Stomach (tissue), 9 donors: ENCODE data around the gene ME3. TPM values are rescaled to one million over a fixed set of nuclear protein-coding genes. Genes with fewer than 3 reads are reported as not detected.
"Not testable (repeated sequence)": the region's sequence is repeated elsewhere in the genome, so short reads cannot be mapped to it uniquely, and the experiment has no call there.

Experiments
- DNase-seq, 2 donors: peaks; one replicate each; pipeline versions ENCODE4 v3.0.0 to v3.0.0-alpha.2; 2013 to 2019
- H3K27ac ChIP-seq, 5 donors: fragments of 200-600 bp in 4 of 5; sonication (generic) in 4 of 5; one replicate each; pipeline ENCODE4 v1.5.1; 2013 to 2019; ENCODE audit warnings: mild to moderate bottlenecking in 1 of 5, moderate library complexity in 1 of 5
- H3K27me3 ChIP-seq, 3 donors: fragments of 200-600 bp; sonication (generic); one replicate each; pipeline ENCODE4 v1.5.1; 2017 to 2019; ENCODE audit warnings: mixed run types in 1 of 3
- H3K36me3 ChIP-seq, 4 donors: fragments of 200-600 bp; sonication (generic); 1 replicate in 3 of 4; 2 replicates in 1 of 4; pipeline ENCODE4 v1.5.1; 2016 to 2019
- H3K4me1 ChIP-seq, 4 donors: fragments of 200-600 bp; sonication (generic); one replicate each; pipeline ENCODE4 v1.5.1; 2016 to 2019
- H3K4me3 ChIP-seq, 4 donors: fragments of 200-600 bp; sonication (generic) in 3 of 4; one replicate each; pipeline ENCODE4 v1.5.1; 2016 to 2019; ENCODE audit warnings: mild to moderate bottlenecking in 1 of 4
- H3K9me3 ChIP-seq, 4 donors: fragments of 200-600 bp; sonication (generic); one replicate each; pipeline ENCODE4 v1.5.1; 2016 to 2019
- CTCF ChIP-seq, 7 experiments: fragments of 450-650 bp in 4 of 7; fragments of 200-600 bp in 3 of 7; sonication (generic) in 3 of 7; IDR thresholded peaks; one replicate each; pipeline ENCODE4 v1.5.1; 2016 to 2019; ENCODE audit warnings: antibody characterized with exemption in 7 of 7, control low read depth in 2 of 7, mild to moderate bottlenecking in 1 of 7
- EP300 ChIP-seq: sonication (generic); formaldehyde crosslinking; IDR thresholded peaks from one replicate; pipeline ENCODE4 v1.6.1; 2017; ENCODE audit warnings: antibody characterized with exemption
- POLR2A ChIP-seq, 4 donors: fragments of 450-650 bp; IDR thresholded peaks; one replicate each; pipeline ENCODE4 v1.6.1; 2016; ENCODE audit warnings: antibody characterized with exemption in 4 of 4, control low read depth in 2 of 4, mild to moderate bottlenecking in 1 of 4, moderate library complexity in 1 of 4
- POLR2AphosphoS5 ChIP-seq, 3 donors: sonication (generic); formaldehyde crosslinking; IDR thresholded peaks; one replicate each; pipeline ENCODE4 v1.6.1; 2016; ENCODE audit warnings: antibody characterized with exemption in 3 of 3
- WGBS, 5 donors: extraction: QIAGEN DNeasy Blood & Tissue Kit in 3 of 5; methylation state at CpG; one replicate each; pipeline versions ENCODE4 v1.1.5 to v1.1.7; 2013 to 2018; 5-methylcytosine and 5-hydroxymethylcytosine counted together
- intact Hi-C: fragments of 100-400 bp; cut with DNase I; formaldehyde crosslinking; loops from one replicate; pipeline ENCODE4 v1.15.1; 2023; ENCODE audit warnings: low total_unique reads
- polyA plus RNA-seq, 3 donors: library from polyadenylated mRNA; stranded (reverse); fragments of 200-250 nt; gene quantifications; one replicate each; pipeline ENCODE4 v1.2.3, GENCODE V29; 2013
- total RNA-seq, 5 donors: library from RNA; depleted of rRNA; stranded (reverse); fragments of >200 nt; gene quantifications; one replicate each; pipeline versions ENCODE4 v1.1.0 to v1.2.3, GENCODE V29; 2014 to 2016
- donor health status: healthy with polysubstance abuse.
- donor health status: Bipolar disorder and iron deficiency.
- donor health status: healthy.

ME3 gene
- total and polyA plus RNA-seq, 8 donors = 11.2 to 82.1 (median 51.1) TPM

GRCh38 chr11:86431258-86431657 is 241.2 kb downstream of the ME3 start:
- no peak overlapping the region for H3K27ac ChIP-seq
- no peak for TF ChIP-seq POLR2A (IDR thresholded peaks at IDR 0.05)
- no peak for TF ChIP-seq POLR2AphosphoS5 (IDR thresholded peaks at IDR 0.05)
- TF ChIP-seq CTCF (IDR thresholded peaks at IDR 0.05) = no peak
- no peak for TF ChIP-seq EP300
- WGBS, 5 donors = 77 to 90% (median 86%) methylated on average over 25 to 37 of the region's 37 CpGs
- intact Hi-C loops = no loop called here
- no peaks in the 10 kb centered on the region for H3K27me3 ChIP-seq
- H3K36me3 ChIP-seq = peaks cover 0 to 19% (median 6%) of the 10 kb centered on the region in 4 donors
- H3K4me3 ChIP-seq = no peak overlapping the region
- H3K4me1 ChIP-seq = no peaks in the 10 kb centered on the region
- no peak for DNase-seq
- H3K9me3 ChIP-seq = peaks cover 0 to 28% (median 8%) of the 10 kb centered on the region in 4 donors

DNA sequence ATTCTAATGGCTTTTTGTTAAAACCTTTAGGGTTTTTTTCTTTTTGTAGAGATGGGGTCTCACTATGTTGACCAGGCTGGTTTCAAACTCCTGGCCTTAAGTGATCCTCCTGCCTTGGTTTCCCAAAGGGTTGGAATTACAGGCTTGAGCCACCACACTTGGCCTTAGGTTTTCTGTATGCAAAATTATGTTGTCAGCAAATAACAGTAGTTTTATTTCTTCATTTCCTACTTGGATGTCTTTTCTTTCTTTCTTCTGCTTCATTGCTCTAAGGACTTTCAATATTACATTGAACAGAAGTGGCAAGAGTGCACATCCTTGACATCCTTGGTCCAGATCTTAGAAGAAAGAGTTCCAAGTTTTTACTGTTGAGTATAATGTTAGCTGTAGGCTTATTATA is 245.0 kb downstream of the ME3 start:
- Histone ChIP-seq H3K9me3 (peaks cover 0 to 20% (median 9%) of the 10 kb centered on the region in 4 donors), H3K27ac (no peak overlapping the region), H3K27me3 (no peaks in the 10 kb centered on the region), H3K4me3 (no peak overlapping the region), H3K4me1 (no peaks in the 10 kb centered on the region), H3K36me3 (peaks cover 0 to 3% (median 0%) of the 10 kb centered on the region in 4 donors)
- no peak for DNase-seq
- intact Hi-C loops = no loop called here
- TF ChIP-seq CTCF (IDR thresholded peaks at IDR 0.05) (no peak), POLR2A (IDR thresholded peaks at IDR 0.05) (no peak), POLR2AphosphoS5 (IDR thresholded peaks at IDR 0.05) (no peak), EP300 (no peak)

DNA sequence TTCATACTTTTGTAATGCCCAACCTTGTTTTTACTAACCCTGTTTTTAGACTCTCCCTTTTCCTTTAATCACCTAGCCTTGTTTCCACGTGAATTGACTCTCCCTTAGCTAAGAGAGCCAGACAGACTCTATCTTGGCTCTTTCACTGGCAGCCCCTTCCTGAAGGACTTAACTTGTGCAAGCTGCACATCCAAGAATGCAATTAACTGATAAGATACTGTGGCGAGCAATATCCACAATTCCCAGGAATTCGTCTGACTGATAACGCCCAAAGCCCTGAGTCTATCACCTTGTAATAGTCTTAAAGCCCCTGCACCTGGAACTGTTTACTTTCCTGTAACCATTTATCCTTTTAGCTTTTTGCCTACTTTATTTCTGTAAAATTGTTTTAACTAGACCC is 248.9 kb downstream of the ME3 start:
- H3K27me3 ChIP-seq, H3K4me3 ChIP-seq, H3K27ac ChIP-seq, H3K36me3 ChIP-seq, intact Hi-C loops, H3K4me1 ChIP-seq, DNase-seq: not testable (repeated sequence)
- peaks cover 0 to 14% (median 8%) of the 10 kb centered on the region in 4 donors for H3K9me3 ChIP-seq
- 23 to 54% (median 31%) methylated on average over 4 of the region's 4 CpGs for WGBS, 5 donors

DNA sequence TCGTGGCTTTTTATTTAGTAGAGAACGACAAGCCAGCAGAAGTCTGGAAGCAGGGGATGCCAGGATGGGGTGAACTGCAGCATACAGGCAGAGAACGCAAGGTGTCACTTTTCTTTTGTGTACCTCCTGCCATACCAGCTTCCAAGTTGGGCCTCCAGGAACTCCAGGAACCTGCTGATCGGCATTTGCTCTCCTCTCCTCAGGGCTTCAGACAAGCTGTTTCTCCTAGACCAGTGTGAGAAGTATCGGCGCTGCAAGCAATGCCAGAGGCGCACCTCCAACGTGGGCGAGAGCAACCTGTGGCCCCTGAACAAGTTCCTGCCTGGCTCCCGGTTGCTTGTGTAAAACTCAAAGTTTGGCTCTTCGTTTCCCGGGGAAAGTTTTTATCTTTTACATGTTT is 250.0 kb downstream of the ME3 start:
- H3K36me3 ChIP-seq = no peaks in the 10 kb centered on the region
- peaks cover 0 to 10% (median 6%) of the 10 kb centered on the region in 4 donors for H3K9me3 ChIP-seq
- H3K27me3 ChIP-seq = no peaks in the 10 kb centered on the region
- 76 to 84% (median 77%) methylated on average over 12 of the region's 12 CpGs for whole genome bisulfite sequencing, 5 donors
- no peak for TF ChIP-seq POLR2A (IDR thresholded peaks at IDR 0.05)
- no peak for TF ChIP-seq EP300
- TF ChIP-seq POLR2AphosphoS5 (IDR thresholded peaks at IDR 0.05) = no peak
- intact Hi-C loops = no loop called here
- H3K4me1 ChIP-seq = no peaks in the 10 kb centered on the region
- no peak overlapping the region for H3K4me3 ChIP-seq
- no peak for DNase-seq
- no peak overlapping the region for H3K27ac ChIP-seq

GRCh38 chr11:86421946-86422345 is 250.5 kb downstream of the ME3 start:
- Histone ChIP-seq H3K27ac (no peak overlapping the region), H3K4me1 (no peaks in the 10 kb centered on the region), H3K9me3 (peaks cover 0 to 8% (median 3%) of the 10 kb centered on the region in 4 donors), H3K36me3 (no peaks in the 10 kb centered on the region), H3K4me3 (no peak overlapping the region), H3K27me3 (no peaks in the 10 kb centered on the region)
- intact Hi-C loops = no loop called here
- no peak for DNase-seq
- 76 to 83% (median 81%) methylated on average over 4 of the region's 4 CpGs for WGBS, 5 donors
- TF ChIP-seq CTCF (IDR thresholded peaks at IDR 0.05) (no peak), EP300 (no peak), POLR2A (IDR thresholded peaks at IDR 0.05) (no peak), POLR2AphosphoS5 (IDR thresholded peaks at IDR 0.05) (no peak)
